A549 (cell line): ENCODE results near the gene GNG7. TPM values are rescaled to one million over a fixed set of nuclear protein-coding genes. Genes with fewer than 3 reads are reported as not detected.
A peak's percentile ranks its signal among the peaks of the same experiment; 100 is the strongest.

ENCODE experiments used
- ATAC-seq, 2 experiments: fragments of 200-7000 bp in 1 of 2; fragments of >200 bp in 1 of 2; cut with Nextera tagmentation in 1 of 2; cut with Tn5 transposase in 1 of 2; 3 replicates each; pipeline versions ENCODE4 v1.8.0 to v1.9.1; 2018 to 2020; ENCODE audit warnings: mild to moderate bottlenecking in 1 of 2, moderate library complexity in 1 of 2
- CTCF ChIA-PET: fragments of 300-600 bp; sonication (Branson Sonifier 250); formaldehyde crosslinking; extraction: SDS; loops from one replicate; lab custom pipeline; 2021; ENCODE audit warnings: antibody characterized with exemption, inconsistent platforms; lab: Yijun Ruan, JAX
- POLR2A ChIA-PET: fragments of 350-600 bp; formaldehyde crosslinking; extraction: SDS; loops from one replicate; lab custom pipeline; 2021; ENCODE audit warnings: antibody characterized with exemption, inconsistent platforms; lab: Yijun Ruan, JAX
- DNase-seq, 2 experiments: peaks; one replicate each; pipeline versions ENCODE4 v3.0.0 to v3.0.0-alpha.2; 2011 to 2016; ENCODE audit warnings: low read depth in 1 of 2, low spot score in 1 of 2
- FAIRE-seq: peaks from 2 replicates; lab custom pipeline; 2011; peaks lifted over from hg19 to GRCh38; lab: Jason Lieb, UNC
- H3K27ac ChIP-seq, 2 experiments: fragments of >200 bp; sonication (Bioruptor Twin); formaldehyde crosslinking; 3 replicates each; pipeline ENCODE4 v1.5.1; 2016 to 2017
- H3K4me1 ChIP-seq: fragments of >200 bp; sonication (Bioruptor Twin); formaldehyde crosslinking; 3 replicates; pipeline ENCODE4 v1.6.1; 2016
- H3K4me2 ChIP-seq: fragments of >200 bp; sonication (Bioruptor Twin); formaldehyde crosslinking; 3 replicates; pipeline ENCODE4 v1.6.1; 2016
- H3K4me3 ChIP-seq: fragments of >200 bp; sonication (Bioruptor Twin); formaldehyde crosslinking; 3 replicates; pipeline ENCODE4 v1.5.1; 2016
- H3K9me3 ChIP-seq: fragments of >200 bp; sonication (Bioruptor Twin); formaldehyde crosslinking; 3 replicates; pipeline ENCODE4 v1.6.1; 2016
- BHLHE40 ChIP-seq: IDR thresholded peaks from 2 replicates; pipeline ENCODE4 v1.6.1; 2012; ENCODE audit warnings: low read depth, low read length, inconsistent platforms
- CBX8 ChIP-seq: fragments of 200-600 bp; sonication (generic); IDR thresholded peaks from 2 replicates; pipeline ENCODE4 v1.6.1; 2016
- CHD4 ChIP-seq: fragments of 200-600 bp; sonication (generic); IDR thresholded peaks from 2 replicates; pipeline ENCODE4 v1.6.1; 2016; ENCODE audit warnings: antibody characterized with exemption, mild to moderate bottlenecking, borderline replicate concordance
- EP300 ChIP-seq, 2 experiments: fragments of >200 bp; sonication (Bioruptor Twin); formaldehyde crosslinking; IDR thresholded peaks; 2 replicates in 1 of 2; 3 replicates in 1 of 2; pipeline ENCODE4 v1.6.1; 2016 to 2017
- FOSL2 ChIP-seq, 2 experiments: fragments of 450-650 bp in 1 of 2; fragments of >200 bp in 1 of 2; sonication (Bioruptor Twin) in 1 of 2; formaldehyde crosslinking; IDR thresholded peaks; 2 replicates each; pipeline versions ENCODE4 v1.5.0 to v1.6.1; 2016 to 2020; ENCODE audit warnings: mild to moderate bottlenecking in 1 of 2, moderate library complexity in 1 of 2
- HEYL ChIP-seq: fragments of 250-450 bp; sonication (Bioruptor Pico); IDR thresholded peaks from 2 replicates; pipeline ENCODE4 v1.8.0; 2021; ENCODE audit warnings: mild to moderate bottlenecking, moderate library complexity
- JUNB ChIP-seq: fragments of >200 bp; sonication (Bioruptor Twin); formaldehyde crosslinking; IDR thresholded peaks from 2 replicates; pipeline ENCODE4 v1.6.1; 2016
- KDM5A ChIP-seq: fragments of 200-600 bp; sonication (generic); IDR thresholded peaks from 2 replicates; pipeline ENCODE4 v1.6.1; 2016; ENCODE audit warnings: antibody characterized with exemption, mild to moderate bottlenecking
- MAZ ChIP-seq: fragments of 150-350 bp; IDR thresholded peaks from 2 replicates; pipeline ENCODE4 v1.6.1; 2014; ENCODE audit warnings: antibody characterized with exemption, low read depth, low read length, borderline replicate concordance
- NPAS2 ChIP-seq: fragments of 250-450 bp; sonication (Bioruptor Pico); IDR thresholded peaks from 2 replicates; pipeline ENCODE4 v1.8.0; 2022; ENCODE audit warnings: mild to moderate bottlenecking, moderate library complexity, borderline replicate concordance
- PHF8 ChIP-seq: fragments of 200-600 bp; sonication (generic); IDR thresholded peaks from 2 replicates; pipeline ENCODE4 v1.6.1; 2016; ENCODE audit warnings: low read depth, mild to moderate bottlenecking, antibody characterized with exemption, moderate library complexity, borderline replicate concordance
- POLR2AphosphoS2 ChIP-seq: conservative IDR thresholded peaks from 2 replicates; pipeline ENCODE4 v1.6.1; 2012; ENCODE audit warnings: low read length, improper control_type of control experiment, inconsistent platforms
- RAD21 ChIP-seq, 2 experiments: fragments of >200 bp in 1 of 2; sonication (Bioruptor Twin) in 1 of 2; formaldehyde crosslinking in 1 of 2; IDR thresholded peaks in 1 of 2; conservative IDR thresholded peaks in 1 of 2; 2 replicates in 1 of 2; 3 replicates in 1 of 2; pipeline ENCODE4 v1.6.1; 2012 to 2018; ENCODE audit warnings: inconsistent platforms in 1 of 2
- RARB ChIP-seq: fragments of 250-450 bp; sonication (Bioruptor Pico); IDR thresholded peaks from 2 replicates; pipeline ENCODE4 v1.8.0; 2021; ENCODE audit warnings: mild to moderate bottlenecking, moderate library complexity
- RNF2 ChIP-seq: fragments of 200-600 bp; sonication (generic); IDR thresholded peaks from 2 replicates; pipeline ENCODE4 v1.6.1; 2016; ENCODE audit warnings: low read depth, mild to moderate bottlenecking, antibody characterized with exemption, moderate library complexity, borderline replicate concordance
- WGBS: methylation state at CpG from one replicate; pipeline ENCODE4 v1.1.6; 2017; ENCODE audit errors: missing lambda C conversion rate; 5-methylcytosine and 5-hydroxymethylcytosine counted together
- polyA plus RNA-seq, 4 experiments: library from polyadenylated mRNA; depleted of rRNA in 3 of 4; stranded (reverse); fragments of >200 nt; fragmentation: RNase III in 1 of 4; extraction: RNeasy Plus Mini Kit Qiagen cat#74134 plus additional on column Dnase treatment in 1 of 4; gene quantifications; 2 replicates in 3 of 4; 3 replicates in 1 of 4; pipeline ENCODE4 v1.2.3, GENCODE V29; 2011 to 2017
- TF ChIP-seq, protein P1 (sequence below): fragments of 250-450 bp; sonication (Bioruptor Pico); IDR thresholded peaks from 2 replicates; pipeline ENCODE4 v1.5.0; 2021; ENCODE audit warnings: mild to moderate bottlenecking, moderate library complexity, borderline replicate concordance
- TF ChIP-seq, protein P2 (sequence below): IDR thresholded peaks from 2 replicates; pipeline ENCODE4 v1.6.1; 2012
- TF ChIP-seq, protein P3 (sequence below): fragments of >200 bp; sonication (Bioruptor Twin); formaldehyde crosslinking; IDR thresholded peaks from 3 replicates; pipeline ENCODE4 v1.6.1; 2016
- TF ChIP-seq, protein P4 (sequence below): fragments of 250-450 bp; sonication (Bioruptor Pico); IDR thresholded peaks from 2 replicates; pipeline ENCODE4 v1.5.0; 2020; ENCODE audit warnings: low read depth, mild to moderate bottlenecking, moderate library complexity
- TF ChIP-seq, protein P5 (sequence below): fragments of 450-650 bp; IDR thresholded peaks from 2 replicates; pipeline ENCODE4 v1.6.1; 2014; ENCODE audit warnings: antibody characterized with exemption
- TF ChIP-seq, protein P6 (sequence below): fragments of 200-600 bp; sonication (generic); IDR thresholded peaks from 2 replicates; pipeline ENCODE4 v1.6.1; 2016; ENCODE audit warnings: antibody characterized with exemption, mild to moderate bottlenecking, moderate library complexity

GNG7 gene
- polyA plus RNA-seq, 2 of the 4 experiments (the other 2 are of a cell fraction) = 0.06 to 0.08 TPM

DNA sequence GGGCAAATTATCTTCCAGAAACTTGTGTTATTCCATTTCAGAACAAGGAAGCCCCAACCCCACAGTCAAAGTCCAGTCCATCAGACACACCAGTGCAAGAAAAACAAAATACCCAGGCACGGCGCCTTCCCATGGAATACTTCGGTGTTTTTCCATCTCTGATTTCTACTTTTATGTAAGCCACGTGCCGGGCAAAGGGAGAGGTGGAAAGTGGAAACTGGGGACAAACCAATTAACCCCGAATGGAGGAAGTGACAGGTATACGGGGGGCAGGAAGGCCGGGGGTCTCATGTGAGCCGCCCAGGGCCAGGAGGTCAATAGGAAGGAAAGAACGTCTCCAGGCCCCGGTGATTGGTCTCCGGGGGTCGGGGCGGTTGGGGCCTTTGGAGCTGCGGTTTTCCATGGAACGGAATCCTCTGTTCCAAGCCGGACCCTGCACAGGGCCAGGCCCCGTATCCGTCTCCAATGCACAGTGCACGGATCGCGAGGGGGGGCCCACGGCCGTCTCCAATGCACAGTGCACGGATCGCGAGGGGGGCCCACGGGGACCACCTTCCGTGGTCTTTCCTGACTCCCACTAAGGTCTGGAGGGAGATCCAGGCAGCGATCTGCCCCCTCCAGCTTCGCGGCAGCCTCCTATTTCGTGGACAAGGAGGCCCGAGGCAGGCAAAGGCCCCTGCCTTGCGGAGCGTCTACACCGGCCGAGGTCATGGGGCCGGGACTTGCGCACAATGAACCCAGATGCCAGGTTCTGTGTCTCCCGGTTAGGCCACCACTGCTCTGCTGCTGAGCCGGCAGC, 146.9 kb downstream of the GNG7 start:
- WGBS = 93% methylated on average over 27 of the region's 42 CpGs
- H3K4me2 ChIP-seq = peak overlapping the region; percentile 11; the same call in 1 of the 3 replicates

DNA sequence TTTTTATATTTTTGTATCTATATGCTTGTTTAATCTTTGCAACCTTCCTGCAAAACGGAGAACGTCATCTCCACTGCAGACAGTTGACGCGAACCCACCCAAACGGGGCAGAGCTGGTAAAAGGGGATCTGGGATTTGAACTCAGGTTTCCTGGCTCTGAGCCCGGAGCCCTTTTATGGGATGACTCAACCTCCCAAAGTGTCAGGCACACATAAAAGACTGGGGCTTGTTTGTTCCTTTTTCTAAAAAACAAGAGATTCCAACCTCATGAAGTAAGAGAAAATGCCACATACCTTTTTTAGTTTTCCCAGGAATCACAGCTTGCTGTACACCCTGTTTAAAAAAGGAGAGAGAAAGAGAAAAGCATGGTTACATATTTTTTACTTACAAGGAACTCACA, 147.6 kb downstream of the GNG7 start:
- Histone ChIP-seq H3K27ac (peak overlapping the region; percentile 39 to 59; a peak in 3 of 6 replicates), H3K9me3 (no peaks in the 10 kb centered on the region), H3K4me2 (peak overlapping the region; percentile 11; the same call in 2 of the 3 replicates), H3K4me1 (peaks cover 21% of the 10 kb centered on the region), H3K4me3 (no peak overlapping the region)
- ChIA-PET CTCF (interaction anchor here (1.1 to 3.1 kb wide), 4 partner anchors 9 to 24 kb away, joined by 3 to 11 read pairs (median 4); no protein-coding TSS in a partner anchor), POLR2A (interaction anchor here (3.1 kb wide), 1 partner anchor 78 kb away, joined by 24 read pairs; the partner anchor contains the start of gene GADD45B)
- 26% methylated on average over 6 of the region's 6 CpGs for WGBS
- ATAC-seq = no peak
- TF ChIP-seq FOSL2 (IDR thresholded peaks at IDR 0.05) (no peak), FOSL2 (CRISPR knock-in tag; IDR thresholded peaks at IDR 0.05) (peak; percentile 37; the same call in 1 of the 2 replicates), RNF2 (no peak), JUNB (0 out of 2 replicates have a peak, but pooled peaks have one; percentile 15), POLR2AphosphoS2 (no peak)
- TF ChIP-seq, protein P1, sequence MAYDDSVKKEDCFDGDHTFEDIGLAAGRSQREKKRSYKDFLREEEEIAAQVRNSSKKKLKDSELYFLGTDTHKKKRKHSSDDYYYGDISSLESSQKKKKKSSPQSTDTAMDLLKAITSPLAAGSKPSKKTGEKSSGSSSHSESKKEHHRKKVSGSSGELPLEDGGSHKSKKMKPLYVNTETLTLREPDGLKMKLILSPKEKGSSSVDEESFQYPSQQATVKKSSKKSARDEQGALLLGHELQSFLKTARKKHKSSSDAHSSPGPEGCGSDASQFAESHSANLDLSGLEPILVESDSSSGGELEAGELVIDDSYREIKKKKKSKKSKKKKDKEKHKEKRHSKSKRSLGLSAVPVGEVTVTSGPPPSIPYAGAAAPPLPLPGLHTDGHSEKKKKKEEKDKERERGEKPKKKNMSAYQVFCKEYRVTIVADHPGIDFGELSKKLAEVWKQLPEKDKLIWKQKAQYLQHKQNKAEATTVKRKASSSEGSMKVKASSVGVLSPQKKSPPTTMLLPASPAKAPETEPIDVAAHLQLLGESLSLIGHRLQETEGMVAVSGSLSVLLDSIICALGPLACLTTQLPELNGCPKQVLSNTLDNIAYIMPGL = no peak
- no peak for DNase-seq
- no peak for FAIRE-seq

More for the DNA sequence above, 146.9 kb downstream of the GNG7 start:
- Histone ChIP-seq H3K27ac (peak overlapping the region; percentile 39 to 59; a peak in 3 of 6 replicates), H3K4me1 (peaks cover 20% of the 10 kb centered on the region), H3K4me3 (no peak overlapping the region), H3K9me3 (no peaks in the 10 kb centered on the region)
- DNase-seq (no peak), ATAC-seq (no peak), FAIRE-seq (no peak)
- CTCF ChIA-PET = interaction anchor here (1.3 to 3.1 kb wide), 2 partner anchors 12 to 24 kb away, joined by 3 to 11 read pairs; no protein-coding TSS in a partner anchor
- TF ChIP-seq, protein P2, sequence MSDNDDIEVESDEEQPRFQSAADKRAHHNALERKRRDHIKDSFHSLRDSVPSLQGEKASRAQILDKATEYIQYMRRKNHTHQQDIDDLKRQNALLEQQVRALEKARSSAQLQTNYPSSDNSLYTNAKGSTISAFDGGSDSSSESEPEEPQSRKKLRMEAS = no peak
- TF ChIP-seq, protein P3, sequence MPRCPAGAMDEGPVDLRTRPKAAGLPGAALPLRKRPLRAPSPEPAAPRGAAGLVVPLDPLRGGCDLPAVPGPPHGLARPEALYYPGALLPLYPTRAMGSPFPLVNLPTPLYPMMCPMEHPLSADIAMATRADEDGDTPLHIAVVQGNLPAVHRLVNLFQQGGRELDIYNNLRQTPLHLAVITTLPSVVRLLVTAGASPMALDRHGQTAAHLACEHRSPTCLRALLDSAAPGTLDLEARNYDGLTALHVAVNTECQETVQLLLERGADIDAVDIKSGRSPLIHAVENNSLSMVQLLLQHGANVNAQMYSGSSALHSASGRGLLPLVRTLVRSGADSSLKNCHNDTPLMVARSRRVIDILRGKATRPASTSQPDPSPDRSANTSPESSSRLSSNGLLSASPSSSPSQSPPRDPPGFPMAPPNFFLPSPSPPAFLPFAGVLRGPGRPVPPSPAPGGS = no peak
- no peak for TF ChIP-seq RNF2
- no peak for TF ChIP-seq EP300 (IDR thresholded peaks at IDR 0.05)
- no peak for TF ChIP-seq PHF8
- TF ChIP-seq, protein P4, sequence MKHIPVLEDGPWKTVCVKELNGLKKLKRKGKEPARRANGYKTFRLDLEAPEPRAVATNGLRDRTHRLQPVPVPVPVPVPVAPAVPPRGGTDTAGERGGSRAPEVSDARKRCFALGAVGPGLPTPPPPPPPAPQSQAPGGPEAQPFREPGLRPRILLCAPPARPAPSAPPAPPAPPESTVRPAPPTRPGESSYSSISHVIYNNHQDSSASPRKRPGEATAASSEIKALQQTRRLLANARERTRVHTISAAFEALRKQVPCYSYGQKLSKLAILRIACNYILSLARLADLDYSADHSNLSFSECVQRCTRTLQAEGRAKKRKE (CRISPR knock-in tag) = no peak
- TF ChIP-seq RARB = no peak
- TF ChIP-seq, protein P5, sequence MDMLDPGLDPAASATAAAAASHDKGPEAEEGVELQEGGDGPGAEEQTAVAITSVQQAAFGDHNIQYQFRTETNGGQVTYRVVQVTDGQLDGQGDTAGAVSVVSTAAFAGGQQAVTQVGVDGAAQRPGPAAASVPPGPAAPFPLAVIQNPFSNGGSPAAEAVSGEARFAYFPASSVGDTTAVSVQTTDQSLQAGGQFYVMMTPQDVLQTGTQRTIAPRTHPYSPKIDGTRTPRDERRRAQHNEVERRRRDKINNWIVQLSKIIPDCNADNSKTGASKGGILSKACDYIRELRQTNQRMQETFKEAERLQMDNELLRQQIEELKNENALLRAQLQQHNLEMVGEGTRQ = no peak
- TF ChIP-seq BHLHE40 = no peak
- no peak for TF ChIP-seq HEYL (CRISPR knock-in tag)
- no peak for TF ChIP-seq MAZ
- no peak for TF ChIP-seq CBX8
- TF ChIP-seq, protein P6, sequence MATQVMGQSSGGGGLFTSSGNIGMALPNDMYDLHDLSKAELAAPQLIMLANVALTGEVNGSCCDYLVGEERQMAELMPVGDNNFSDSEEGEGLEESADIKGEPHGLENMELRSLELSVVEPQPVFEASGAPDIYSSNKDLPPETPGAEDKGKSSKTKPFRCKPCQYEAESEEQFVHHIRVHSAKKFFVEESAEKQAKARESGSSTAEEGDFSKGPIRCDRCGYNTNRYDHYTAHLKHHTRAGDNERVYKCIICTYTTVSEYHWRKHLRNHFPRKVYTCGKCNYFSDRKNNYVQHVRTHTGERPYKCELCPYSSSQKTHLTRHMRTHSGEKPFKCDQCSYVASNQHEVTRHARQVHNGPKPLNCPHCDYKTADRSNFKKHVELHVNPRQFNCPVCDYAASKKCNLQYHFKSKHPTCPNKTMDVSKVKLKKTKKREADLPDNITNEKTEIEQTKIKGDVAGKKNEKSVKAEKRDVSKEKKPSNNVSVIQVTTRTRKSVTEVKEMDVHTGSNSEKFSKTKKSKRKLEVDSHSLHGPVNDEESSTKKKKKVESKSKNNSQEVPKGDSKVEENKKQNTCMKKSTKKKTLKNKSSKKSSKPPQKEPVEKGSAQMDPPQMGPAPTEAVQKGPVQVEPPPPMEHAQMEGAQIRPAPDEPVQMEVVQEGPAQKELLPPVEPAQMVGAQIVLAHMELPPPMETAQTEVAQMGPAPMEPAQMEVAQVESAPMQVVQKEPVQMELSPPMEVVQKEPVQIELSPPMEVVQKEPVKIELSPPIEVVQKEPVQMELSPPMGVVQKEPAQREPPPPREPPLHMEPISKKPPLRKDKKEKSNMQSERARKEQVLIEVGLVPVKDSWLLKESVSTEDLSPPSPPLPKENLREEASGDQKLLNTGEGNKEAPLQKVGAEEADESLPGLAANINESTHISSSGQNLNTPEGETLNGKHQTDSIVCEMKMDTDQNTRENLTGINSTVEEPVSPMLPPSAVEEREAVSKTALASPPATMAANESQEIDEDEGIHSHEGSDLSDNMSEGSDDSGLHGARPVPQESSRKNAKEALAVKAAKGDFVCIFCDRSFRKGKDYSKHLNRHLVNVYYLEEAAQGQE = no peak
- TF ChIP-seq NPAS2 (CRISPR knock-in tag) = no peak
- no peak for TF ChIP-seq KDM5A
- TF ChIP-seq JUNB = no peak
- no peak for TF ChIP-seq RAD21 (conservative IDR thresholded peaks at IDR 0.05 in 1 of 2, IDR thresholded peaks at IDR 0.05 in 1 of 2)
- no peak for TF ChIP-seq CHD4
- TF ChIP-seq, all 56 proteins: peak for 0
- POLR2A ChIA-PET = interaction anchor here (0.8 to 3.1 kb wide), 3 partner anchors 12 to 80 kb away, joined by 3 to 24 read pairs (median 3); partner anchors contain the start of gene GADD45B
